Fibroblast of skin of left biceps (primary cell): ENCODE measurements around the gene ANKRD13B.
"Not testable (repeated sequence)": the region's sequence is repeated elsewhere in the genome, so short reads cannot be mapped to it uniquely, and the experiment has no call there.

ENCODE experiments used
- DNase-seq, 2 experiments: peaks; one replicate each; pipeline ENCODE4 v3.0.0-alpha.2; 2013; ENCODE audit warnings: low read depth in 2 of 2

The ANKRD13B gene

GRCh38 chr17:29592850-29593551, at the start of gene ANKRD13B:
TSS of gene ANKRD13B (plus strand) at chr17:29593132. CDS start at chr17:29593622, 490 bp downstream.
- DNase-seq, result no peak

GRCh38 chr17:29544066-29544465, 48.9 kb upstream of the ANKRD13B start:
- no peak for DNase-seq

DNA sequence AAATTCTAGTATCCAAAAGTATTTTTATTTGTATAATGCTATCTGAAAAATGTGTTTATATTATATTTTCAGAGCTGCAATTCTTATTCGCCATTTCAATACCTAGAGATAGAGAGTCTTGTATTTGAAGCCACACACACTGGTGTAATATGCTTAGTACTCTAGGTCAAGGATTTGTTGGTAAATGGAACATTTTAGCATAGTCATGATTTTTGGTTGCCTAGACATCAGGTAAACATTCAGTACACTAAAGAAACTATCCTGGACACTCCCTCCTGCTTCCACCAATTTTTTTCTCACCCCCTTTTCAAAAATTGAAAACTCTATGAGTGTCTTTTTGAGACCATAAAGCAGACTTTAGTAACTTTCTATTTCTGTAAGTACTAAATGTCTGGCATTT, 46.8 kb upstream of the ANKRD13B start:
- no peak for DNase-seq

DNA sequence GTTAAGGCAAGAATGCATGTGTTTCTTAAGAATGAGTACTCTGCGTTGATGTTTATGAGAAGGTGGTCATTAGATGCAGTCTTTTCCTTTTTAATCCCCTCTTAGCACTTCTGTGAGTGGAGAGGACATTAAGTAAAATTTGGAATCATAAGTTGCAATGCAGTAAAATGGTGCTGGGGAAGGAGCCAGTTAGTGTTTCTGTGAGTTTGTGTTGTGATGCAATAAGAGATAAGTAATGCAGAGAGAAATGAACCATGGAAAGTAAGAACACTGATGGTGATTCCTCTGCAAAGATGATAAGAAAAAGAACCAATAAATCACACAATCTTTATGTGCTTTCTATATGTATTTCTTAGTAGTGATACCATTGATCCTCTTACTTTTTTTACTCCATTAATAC, 46.1 kb upstream of the ANKRD13B start:
- no peak for DNase-seq

GRCh38 chr17:29549177-29549923, 43.6 kb upstream of the ANKRD13B start:
- DNase-seq, result no peak

- no peak for DNase-seq
Observed at GRCh38 chr17:29555840-29556239, 37.1 kb upstream of the ANKRD13B start.

DNA sequence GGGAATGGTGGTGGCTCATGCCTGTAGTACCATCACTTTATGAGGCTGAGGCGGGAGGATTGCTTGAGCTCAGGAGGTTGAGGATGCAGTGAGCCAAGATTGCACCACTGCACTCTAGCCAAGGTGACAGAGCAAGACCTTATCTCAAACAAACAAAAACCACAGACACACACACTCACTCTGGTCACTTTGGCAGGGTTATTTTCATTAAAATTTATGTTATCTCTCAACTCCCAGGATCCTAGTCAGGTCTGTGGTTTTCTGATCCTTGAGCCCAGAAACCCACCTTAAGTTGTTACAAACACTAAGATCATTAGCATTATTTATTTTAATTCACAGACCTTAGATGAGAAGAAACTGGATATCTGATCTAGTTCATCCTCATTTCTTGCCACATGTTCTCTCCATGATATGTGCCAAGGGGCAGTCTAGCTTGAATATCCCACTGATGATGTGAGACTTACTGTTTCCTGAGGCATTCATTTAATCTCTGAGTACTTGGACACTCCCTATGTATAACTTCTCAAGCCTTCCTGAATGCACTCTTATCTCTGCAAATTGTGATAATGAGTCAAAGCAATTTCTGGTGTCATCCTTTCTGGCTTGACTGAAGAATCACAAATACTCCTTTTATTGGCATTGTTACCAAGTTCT, 35.7 kb upstream of the ANKRD13B start:
- no peak for DNase-seq

- DNase-seq, result no peak
Observed at GRCh38 chr17:29557739-29558116, 35.2 kb upstream of the ANKRD13B start.

GRCh38 chr17:29558139-29558538, 34.8 kb upstream of the ANKRD13B start:
- DNase-seq, result not testable (repeated sequence)

- DNase-seq, result no peak
Observed at GRCh38 chr17:29559640-29560039, 33.3 kb upstream of the ANKRD13B start.

DNA sequence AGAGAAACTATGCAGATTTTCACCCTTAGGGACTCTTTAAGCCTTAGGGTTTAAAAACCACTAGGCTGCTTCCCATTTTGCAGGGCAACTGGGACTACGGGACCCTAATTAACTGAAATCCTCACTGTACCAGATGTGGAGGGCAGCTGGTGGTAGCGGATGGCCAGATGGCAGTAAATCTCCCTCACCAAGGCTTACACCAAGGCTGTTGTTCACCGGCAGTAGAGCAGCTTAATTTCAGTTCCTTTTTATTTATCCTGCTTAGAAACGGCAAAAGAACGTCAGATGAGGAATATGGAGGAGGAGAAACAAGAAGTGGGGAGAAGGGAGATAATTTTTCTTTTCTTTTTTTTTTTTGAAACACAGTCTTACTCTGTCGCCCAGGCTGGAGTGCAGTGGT, 32.6 kb upstream of the ANKRD13B start:
- DNase-seq, result no peak

DNA sequence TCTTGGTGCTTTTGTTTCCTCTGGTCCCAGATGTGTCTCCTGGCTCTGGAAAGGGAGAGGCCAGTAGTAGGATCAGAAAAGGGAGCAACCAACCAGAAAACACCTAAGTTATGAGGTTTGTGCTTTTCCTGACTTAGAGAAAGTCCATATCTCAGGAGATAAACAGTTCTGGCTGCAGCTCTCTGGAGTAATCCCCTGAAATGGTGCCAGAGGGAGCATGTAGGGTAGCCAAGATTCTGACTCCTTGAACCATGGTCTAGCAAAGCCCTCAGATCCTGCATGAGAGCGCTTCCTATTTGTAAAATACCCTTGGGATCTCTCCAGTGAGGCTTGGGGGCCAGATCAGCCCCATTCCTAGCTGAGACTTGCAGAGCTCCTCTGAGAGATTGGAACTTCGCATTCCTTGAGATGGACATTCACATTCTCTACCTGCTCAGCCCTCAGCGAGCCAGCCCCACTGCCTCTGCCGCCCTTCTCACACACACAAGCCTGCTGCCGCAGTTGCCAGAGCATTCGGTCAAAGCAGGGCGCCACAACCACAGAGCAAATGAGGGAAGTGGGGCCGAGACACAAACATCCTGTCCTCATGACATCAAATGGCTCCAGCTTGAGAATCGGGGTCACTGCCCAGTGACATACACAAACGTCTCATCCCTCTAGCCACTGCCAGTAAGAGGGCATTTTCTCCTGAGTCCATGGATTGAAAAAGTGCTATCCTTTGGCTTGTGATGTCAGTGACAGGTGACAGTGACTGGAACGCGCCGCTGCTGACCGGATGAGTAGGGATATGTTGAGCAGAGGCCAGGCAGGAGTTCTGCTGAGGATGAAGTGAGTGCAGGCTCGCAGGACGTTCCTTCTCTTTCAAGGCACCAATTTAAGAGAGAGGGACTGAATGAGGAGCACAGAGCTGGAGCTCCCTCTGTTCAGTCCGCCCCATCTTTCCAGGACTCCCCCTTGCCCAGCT, 31.1 kb upstream of the ANKRD13B start:
- no peak for DNase-seq

DNA sequence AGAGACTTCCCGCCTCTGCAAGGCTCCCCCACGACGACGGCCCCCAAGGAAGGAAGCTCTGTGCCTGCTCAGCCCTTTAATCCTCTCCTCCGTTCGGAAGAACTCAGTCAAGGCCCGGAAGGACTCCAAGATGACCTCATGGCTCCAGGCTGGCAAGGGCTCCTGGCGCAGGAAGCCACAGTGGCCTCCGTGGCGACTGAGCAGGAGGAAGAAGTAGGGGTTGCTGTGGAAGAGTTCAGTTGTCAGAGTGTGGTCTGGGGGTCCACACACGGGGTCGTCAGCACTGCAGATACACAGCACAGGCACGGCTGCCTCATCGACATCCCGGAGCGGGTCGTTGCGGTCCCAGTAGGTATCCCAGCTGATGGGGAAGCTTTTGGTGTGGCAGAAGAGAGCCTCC, 30.3 kb upstream of the ANKRD13B start:
- no peak for DNase-seq

DNA sequence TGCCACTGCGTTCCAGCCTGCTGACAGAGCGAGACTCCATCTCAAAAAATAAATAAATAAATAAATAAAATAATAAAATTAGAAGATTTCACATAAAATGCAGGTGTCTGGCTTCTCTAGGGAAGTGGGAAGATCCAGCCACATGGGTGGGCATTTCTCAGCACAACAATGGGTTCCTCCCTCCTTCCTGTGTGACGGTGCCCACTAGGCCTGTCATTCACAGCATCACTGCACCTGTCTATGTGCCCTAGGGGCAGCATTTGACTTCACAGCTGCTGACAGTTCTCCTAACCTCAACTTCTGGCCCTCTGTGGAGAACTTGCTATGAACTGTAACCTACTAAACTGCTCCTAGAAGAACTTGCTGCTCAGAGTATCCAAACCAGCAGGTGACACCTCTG, 29.1 kb upstream of the ANKRD13B start:
- no peak for DNase-seq

DNA sequence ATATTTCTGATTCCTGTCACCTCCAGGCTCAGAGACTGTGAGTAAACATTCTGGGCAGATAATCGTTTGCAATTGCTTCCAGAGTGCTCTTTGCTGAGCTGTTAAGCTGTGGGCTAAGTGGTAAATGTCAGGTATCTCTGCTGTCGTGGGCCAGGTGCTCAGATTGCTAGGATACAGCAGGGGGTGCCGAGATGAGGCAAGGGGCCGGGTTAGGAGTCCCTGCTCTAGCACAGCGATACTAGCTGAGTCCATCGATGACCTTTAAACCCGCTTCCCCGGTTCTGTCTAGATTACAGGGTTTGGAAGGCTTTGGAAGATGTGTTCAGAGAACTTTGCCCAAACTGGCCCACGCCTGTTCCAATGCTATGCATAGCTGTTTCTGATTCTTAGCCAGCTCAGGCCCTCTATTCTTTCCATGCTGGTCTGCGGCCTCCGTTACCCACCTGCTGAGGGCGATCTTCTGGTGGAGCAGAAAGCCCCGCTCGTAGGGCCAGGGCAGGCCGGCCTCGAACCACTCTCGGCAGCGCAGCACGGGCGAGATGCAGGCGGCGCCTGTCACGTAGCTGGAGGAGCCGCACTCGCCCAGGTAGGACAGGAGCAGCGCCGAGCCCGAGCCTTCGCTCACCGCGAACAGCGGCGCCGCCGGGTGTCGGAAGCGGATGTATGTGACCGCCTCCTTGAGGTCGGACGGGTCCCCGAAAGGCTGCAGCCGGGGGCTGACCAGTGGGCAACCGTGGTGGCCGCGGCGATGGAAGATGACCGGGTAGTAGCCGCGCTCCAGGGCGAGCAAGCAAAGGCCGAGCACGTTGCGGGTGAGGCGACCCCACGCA, 27.1 kb upstream of the ANKRD13B start:
- no peak for DNase-seq

- no peak for DNase-seq
Observed at GRCh38 chr17:29566473-29567303, 26.2 kb upstream of the ANKRD13B start, which contains the start of gene ABHD15. TSS of gene ABHD15 (minus strand) at chr17:29567037. CDS start at chr17:29566966, 71 bp downstream.

- no peak for DNase-seq
Observed at GRCh38 chr17:29567304-29567553, 25.7 kb upstream of the ANKRD13B start.

- DNase-seq, result no peak
Observed at GRCh38 chr17:29567554-29568330, 25.2 kb upstream of the ANKRD13B start.
